ENCODE measurements around the gene TRUB1.

DNA sequence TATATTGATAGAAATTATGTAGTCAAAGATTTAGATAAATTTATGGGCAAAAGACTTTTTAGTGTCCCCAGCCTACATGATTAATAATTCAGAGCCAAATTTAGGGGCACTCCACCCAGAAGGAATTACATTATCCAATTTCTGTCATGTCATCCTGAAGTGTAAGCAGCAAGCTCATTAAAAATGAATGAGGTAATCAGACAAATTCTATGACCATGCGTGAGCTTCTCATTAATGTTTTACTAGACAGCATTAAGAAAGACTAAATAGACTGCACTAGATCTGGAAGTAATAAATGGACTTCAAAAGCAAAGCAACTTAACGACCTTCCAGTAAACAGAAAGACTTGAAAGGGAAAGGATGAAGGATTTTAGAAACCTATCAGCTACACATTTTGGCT, 22.7 kb upstream of the TRUB1 start:
- TF ChIP-seq YY1 (IDR thresholded peaks at IDR 0.05; ENCODE audit: insufficient read depth, insufficient read length) = no peak
- TF ChIP-seq ZNF274 (IDR thresholded peaks at IDR 0.05; ENCODE audit: low read depth, low read length) = no peak
